H1 (cell line): ENCODE measurements around the gene TADA2B. TPM values are rescaled to one million over a fixed set of nuclear protein-coding genes. Genes with fewer than 3 reads are reported as not detected.

ENCODE experiments used
- CTCF ChIA-PET: fragments of 300-600 bp; sonication (Branson Sonifier 250); formaldehyde crosslinking; loops from one replicate; lab custom pipeline; 2021; ENCODE audit not compliant: partially characterized antibody; lab: Charles Lee
- POLR2A ChIA-PET: fragments of 300-600 bp; sonication (Branson Sonifier 250); formaldehyde crosslinking; loops from one replicate; lab custom pipeline; 2021; ENCODE audit warnings: inconsistent platforms; ENCODE audit not compliant: partially characterized antibody; lab: Charles Lee
- DNase-seq, 2 experiments: peaks; one replicate each; pipeline versions ENCODE4 v3.0.0 to v3.0.0-alpha.2; 2010 to 2022; ENCODE audit warnings: low spot score in 2 of 2, low read depth in 1 of 2, mixed read lengths in 1 of 2
- FAIRE-seq: peaks from 2 replicates; lab custom pipeline; 2011; peaks lifted over from hg19 to GRCh38; lab: Jason Lieb, UNC
- H2AFZ ChIP-seq: 2 replicates; pipeline ENCODE4 v1.8.1; 2012; ENCODE audit warnings: low read length, inconsistent platforms
- H2AK5ac ChIP-seq: 2 replicates; pipeline ENCODE4 v1.6.1; 2013; ENCODE audit warnings: low read depth, low read length
- H2BK120ac ChIP-seq: replicated peaks from 2 replicates; pipeline ENCODE3; 2013; ENCODE audit warnings: low read depth, low read length, inconsistent platforms
- H2BK12ac ChIP-seq: 2 replicates; pipeline ENCODE4 v1.6.1; 2013; ENCODE audit warnings: low read depth, low read length
- H2BK15ac ChIP-seq: 2 replicates; pipeline ENCODE4 v1.6.1; 2013; ENCODE audit warnings: low read length
- H2BK20ac ChIP-seq: 2 replicates; pipeline ENCODE4 v1.6.1; 2013; ENCODE audit warnings: low read length
- H2BK5ac ChIP-seq: 2 replicates; pipeline ENCODE4 v1.6.1; 2013; ENCODE audit warnings: low read depth, low read length
- H3K14ac ChIP-seq: 2 replicates; pipeline ENCODE4 v1.6.1; 2013; ENCODE audit warnings: inconsistent platforms; ENCODE audit not compliant: insufficient read length
- H3K18ac ChIP-seq: 2 replicates; pipeline ENCODE4 v1.6.1; 2013; ENCODE audit warnings: low read length; ENCODE audit errors: extremely low read depth
- H3K23ac ChIP-seq: 2 replicates; pipeline ENCODE4 v1.6.1; 2013; ENCODE audit warnings: inconsistent platforms; ENCODE audit not compliant: insufficient read length
- H3K23me2 ChIP-seq: 2 replicates; pipeline ENCODE4 v1.6.1; 2013; ENCODE audit warnings: low read depth, low read length
- H3K27ac ChIP-seq: 2 replicates; pipeline ENCODE4 v1.6.1; 2011; ENCODE audit warnings: low read depth, low read length, inconsistent platforms
- H3K27me3 ChIP-seq, 4 experiments: replicated peaks in 1 of 4; 1 replicate in 1 of 4; 2 replicates in 3 of 4; pipeline versions ENCODE4 v1.6.1 to v1.8.1; 2011 to 2013; ENCODE audit warnings: low read length in 3 of 4, mild to moderate bottlenecking in 3 of 4, inconsistent platforms in 2 of 4, mixed read lengths in 2 of 4, moderate library complexity in 1 of 4; ENCODE audit not compliant: control insufficient read depth in 3 of 4, insufficient read depth in 3 of 4; ENCODE audit errors: extremely low read depth in 1 of 4
- H3K36me3 ChIP-seq, 4 experiments: 2 replicates each; pipeline versions ENCODE4 v1.6.1 to v1.8.1; 2011 to 2013; ENCODE audit warnings: mild to moderate bottlenecking in 4 of 4, low read length in 3 of 4, moderate library complexity in 2 of 4, control low read depth in 1 of 4, inconsistent platforms in 1 of 4; ENCODE audit not compliant: insufficient read depth in 4 of 4, control insufficient read depth in 2 of 4
- H3K4ac ChIP-seq: replicated peaks from 2 replicates; pipeline ENCODE3; 2013; ENCODE audit warnings: low read length, low read depth, mixed read lengths, inconsistent platforms; ENCODE audit not compliant: insufficient read length
- H3K4me1 ChIP-seq, 4 experiments: replicated peaks in 1 of 4; 1 replicate in 1 of 4; 2 replicates in 3 of 4; pipeline versions ENCODE4 v1.6.1 to v1.8.1; 2011 to 2013; ENCODE audit warnings: low read length in 3 of 4, inconsistent platforms in 2 of 4, mixed read lengths in 1 of 4; ENCODE audit not compliant: insufficient read depth in 4 of 4, control insufficient read depth in 3 of 4
- H3K4me2 ChIP-seq, 2 experiments: 2 replicates each; pipeline versions ENCODE4 v1.6.1 to v1.8.1; 2011 to 2013; ENCODE audit warnings: low read depth in 2 of 2, low read length in 2 of 2, control low read depth in 1 of 2, inconsistent platforms in 1 of 2, mild to moderate bottlenecking in 1 of 2; ENCODE audit not compliant: insufficient read depth in 1 of 2
- H3K4me3 ChIP-seq, 4 experiments: fragments of 200-600, 300-600 bp in 1 of 4; sonication (generic), shearing (Covaris generic), sonication (Bioruptor Twin) in 1 of 4; 2 replicates each; pipeline versions ENCODE4 v1.5.1 to v1.8.1; 2011 to 2016; ENCODE audit warnings: low read length in 4 of 4, low read depth in 3 of 4, control low read depth in 2 of 4, inconsistent platforms in 2 of 4, mild to moderate bottlenecking in 2 of 4, mixed read lengths in 1 of 4, moderate library complexity in 1 of 4; ENCODE audit not compliant: insufficient read depth in 2 of 4; ENCODE audit errors: extremely low read depth in 1 of 4
- H3K56ac ChIP-seq: replicated peaks from 2 replicates; pipeline ENCODE3; 2013; ENCODE audit warnings: low read depth, mild to moderate bottlenecking, mixed read lengths, low read length, inconsistent platforms; ENCODE audit not compliant: insufficient read length
- H3K79me1 ChIP-seq: 2 replicates; pipeline ENCODE4 v1.6.1; 2013; ENCODE audit warnings: low read depth, low read length, control low read depth
- H3K79me2 ChIP-seq, 2 experiments: 2 replicates each; pipeline versions ENCODE4 v1.6.1 to v1.8.1; 2012 to 2013; ENCODE audit warnings: low read length in 2 of 2, mild to moderate bottlenecking in 2 of 2, inconsistent platforms in 1 of 2; ENCODE audit not compliant: insufficient read depth in 2 of 2, control insufficient read depth in 1 of 2
- H3K9ac ChIP-seq, 4 experiments: replicated peaks in 1 of 4; 1 replicate in 1 of 4; 2 replicates in 3 of 4; pipeline versions ENCODE4 v1.6.1 to v1.8.1; 2011 to 2013; ENCODE audit warnings: low read depth in 3 of 4, low read length in 3 of 4, control low read depth in 2 of 4, mild to moderate bottlenecking in 2 of 4, moderate library complexity in 2 of 4, inconsistent platforms in 1 of 4; ENCODE audit errors: extremely low read depth in 1 of 4
- H3K9me3 ChIP-seq, 2 experiments: 2 replicates each; pipeline versions ENCODE4 v1.6.1 to v1.8.1; 2012 to 2013; ENCODE audit warnings: mild to moderate bottlenecking in 2 of 2, moderate library complexity in 2 of 2, control low read depth in 1 of 2, inconsistent platforms in 1 of 2, low read depth in 1 of 2, low read length in 1 of 2, mixed read lengths in 1 of 2; ENCODE audit not compliant: insufficient read depth in 2 of 2
- H4K20me1 ChIP-seq, 2 experiments: replicated peaks in 1 of 2; 2 replicates each; pipeline versions ENCODE3 to v1.8.1; 2011 to 2013; ENCODE audit warnings: inconsistent platforms in 2 of 2, low read length in 2 of 2, mild to moderate bottlenecking in 1 of 2; ENCODE audit not compliant: insufficient read depth in 2 of 2, control insufficient read depth in 1 of 2
- H4K5ac ChIP-seq: 2 replicates; pipeline ENCODE4 v1.6.1; 2013; ENCODE audit warnings: low read length, low read depth, mixed read lengths, inconsistent platforms; ENCODE audit not compliant: insufficient read length
- H4K8ac ChIP-seq: 2 replicates; pipeline ENCODE4 v1.8.0; 2013; ENCODE audit warnings: mild to moderate bottlenecking, moderate library complexity, low read length, inconsistent platforms; ENCODE audit not compliant: insufficient read depth; ENCODE audit errors: extremely low read depth
- H4K91ac ChIP-seq: replicated peaks from 2 replicates; pipeline ENCODE3; 2013; ENCODE audit warnings: low read length, mixed read lengths, inconsistent platforms; ENCODE audit not compliant: insufficient read length
- CBX5 ChIP-seq: fragments of 300-800, 300-1000 bp; sonication (generic); IDR thresholded peaks from 2 replicates; pipeline ENCODE4 v1.7.1; 2016; ENCODE audit warnings: antibody characterized with exemption, low read length, low read depth
- CHD2 ChIP-seq: IDR thresholded peaks from 2 replicates; pipeline ENCODE4 v1.6.1; 2012; ENCODE audit warnings: low read length, improper control_type of control experiment
- EGR1 ChIP-seq: IDR thresholded peaks from 2 replicates; pipeline ENCODE4 v1.6.1; 2011; ENCODE audit warnings: low read depth, low read length, borderline replicate concordance
- EP300 ChIP-seq, 2 experiments: IDR thresholded peaks; 1 replicate in 1 of 2; 2 replicates in 1 of 2; pipeline ENCODE4 v1.6.1; 2011 to 2012; ENCODE audit warnings: low read depth in 2 of 2, low read length in 2 of 2, mild to moderate bottlenecking in 2 of 2, borderline replicate concordance in 1 of 2, inconsistent platforms in 1 of 2, moderate library complexity in 1 of 2
- KDM1A ChIP-seq: fragments of 200-600, 300-600 bp; sonication (generic); IDR thresholded peaks from 2 replicates; pipeline ENCODE4 v1.7.1; 2016; ENCODE audit warnings: mild to moderate bottlenecking, low read length, borderline replicate concordance
- MAFK ChIP-seq: IDR thresholded peaks from 2 replicates; pipeline ENCODE4 v1.6.1; 2012; ENCODE audit warnings: low read depth, mild to moderate bottlenecking, improper control_type of control experiment, low read length
- SIX5 ChIP-seq: IDR thresholded peaks from 2 replicates; pipeline ENCODE4 v1.6.1; 2011; ENCODE audit warnings: mild to moderate bottlenecking, low read depth, low read length
- WGBS, 2 experiments: shearing (Covaris generic) in 1 of 2; methylation state at CpG; one replicate each; pipeline versions ENCODE4 v1.1.6 to v1.1.7; 2013 to 2015; ENCODE audit warnings: low lambda C conversion rate in 2 of 2, mixed read lengths in 2 of 2, inconsistent platforms in 1 of 2, low coverage in 1 of 2, missing lambda C conversion rate in 1 of 2; ENCODE audit not compliant: insufficient replicate concordance in 2 of 2, insufficient coverage in 1 of 2, insufficient read length in 1 of 2; ENCODE audit errors: extremely low coverage in 1 of 2, missing lambda C conversion rate in 1 of 2; 5-methylcytosine and 5-hydroxymethylcytosine counted together
- polyA plus RNA-seq, 7 experiments: library from polyadenylated mRNA; depleted of rRNA in 3 of 7; stranded (reverse) in 5 of 7; unstranded in 2 of 7; fragments of >200 nt in 5 of 7; fragments of 200-250 nt in 2 of 7; gene quantifications; 1 replicate in 5 of 7; 2 replicates in 1 of 7; 4 replicates in 1 of 7; pipeline versions ENCODE4 v1.2.1 to v1.2.3, GENCODE V29; 2011 to 2013; ENCODE audit warnings: missing spikeins in 2 of 7, mixed read lengths in 2 of 7
- total RNA-seq: library from RNA; stranded (reverse); fragmentation: NEBNext Ultra II Directional; extraction: Animal tissue kit (Norgen Biotek cat#: 25700); gene quantifications from 2 replicates; pipeline ENCODE4 v1.2.1, GENCODE V29; 2021
- TF ChIP-seq, protein P1 (sequence below): IDR thresholded peaks from 2 replicates; pipeline ENCODE4 v1.6.1; 2012; ENCODE audit warnings: inconsistent platforms

TADA2B gene
- total and polyA plus RNA-seq, 2 of the 8 experiments (the other 6 are each of a cell fraction or from before 2014, with no cell fraction given), result 5.7 to 12.1 TPM

DNA sequence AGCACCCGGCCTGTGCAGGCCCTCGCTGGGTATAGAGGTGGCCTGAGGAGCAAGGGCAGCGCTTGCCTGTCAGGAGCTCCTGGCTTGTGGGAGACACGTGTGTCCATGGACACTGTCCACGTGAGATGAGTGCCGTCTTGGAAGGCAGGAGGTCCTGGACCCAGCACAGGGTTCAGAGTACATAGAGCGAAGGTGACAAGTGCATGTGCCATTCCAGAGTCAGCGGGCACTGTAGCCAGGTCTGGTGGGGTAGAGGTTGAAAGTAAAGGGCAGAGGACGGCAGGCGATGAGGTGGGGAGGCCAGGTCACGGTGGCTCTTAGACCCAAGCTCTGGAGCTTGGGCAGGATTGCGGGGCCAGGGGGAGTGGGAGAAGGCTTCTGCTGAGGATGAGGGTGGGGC is 28.4 kb upstream of the TADA2B start:
- FAIRE-seq, result no peak

More for the DNA sequence above, 28.4 kb upstream of the TADA2B start:
- H3K9me3 ChIP-seq, result no peaks in the 10 kb centered on the region
- peaks cover 5 to 45% (median 38%) of the 10 kb centered on the region in 4 experiments for H3K36me3 ChIP-seq
- H3K18ac ChIP-seq, result no peak overlapping the region
- H3K79me1 ChIP-seq, result peaks cover 7% of the 10 kb centered on the region; the same call in 1 of the 2 replicates
- H2AK5ac ChIP-seq, result no peak overlapping the region
- H2BK5ac ChIP-seq, result no peak overlapping the region
- ChIA-PET CTCF (interaction anchor here (1.1 kb wide), 1 partner anchor 27 kb away, joined by 3 read pairs; no protein-coding TSS in a partner anchor), POLR2A (interaction anchor here (0.8 to 1.3 kb wide), 3 partner anchors 20 to 40 kb away, joined by 3 read pairs; no protein-coding TSS in a partner anchor)
- H4K91ac ChIP-seq, result no peak overlapping the region
- 90% methylated on average over 11 of the region's 12 CpGs; no CpG with 5 or more reads in 1 of the 2 experiments for WGBS, 2 experiments
- H2BK12ac ChIP-seq, result no peak overlapping the region
- H2AFZ ChIP-seq, result no peak overlapping the region
- no peak overlapping the region for H3K4me3 ChIP-seq
- no peak overlapping the region for H4K5ac ChIP-seq
- no peak overlapping the region for H2BK15ac ChIP-seq
- TF ChIP-seq, protein P1, sequence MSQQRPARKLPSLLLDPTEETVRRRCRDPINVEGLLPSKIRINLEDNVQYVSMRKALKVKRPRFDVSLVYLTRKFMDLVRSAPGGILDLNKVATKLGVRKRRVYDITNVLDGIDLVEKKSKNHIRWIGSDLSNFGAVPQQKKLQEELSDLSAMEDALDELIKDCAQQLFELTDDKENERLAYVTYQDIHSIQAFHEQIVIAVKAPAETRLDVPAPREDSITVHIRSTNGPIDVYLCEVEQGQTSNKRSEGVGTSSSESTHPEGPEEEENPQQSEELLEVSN, result no peak
- no peak for TF ChIP-seq CHD2
- TF ChIP-seq KDM1A, result no peak
- TF ChIP-seq MAFK, result no peak
- no peak for TF ChIP-seq SIX5
- no peak for TF ChIP-seq EGR1
- TF ChIP-seq EP300 (IDR thresholded peaks at IDR 0.05; ENCODE audit: borderline replicate concordance in 1 of 2, low read depth in 2 of 2, low read length in 2 of 2), result no peak
- TF ChIP-seq CBX5, result no peak
- no peak overlapping the region for H3K23ac ChIP-seq
- H3K4me1 ChIP-seq, result no peaks in the 10 kb centered on the region; a peak in 1 of 7 replicates
- no peak overlapping the region for H3K27ac ChIP-seq
- H3K79me2 ChIP-seq, result no peaks in the 10 kb centered on the region; a peak in 1 of 4 replicates
- no peak overlapping the region for H3K9ac ChIP-seq
- DNase-seq, result no peak
- H2BK120ac ChIP-seq, result no peak overlapping the region
- H3K4me2 ChIP-seq, result no peak overlapping the region
- no peak overlapping the region for H3K14ac ChIP-seq
- peaks cover 8 to 21% of the 10 kb centered on the region in 2 experiments for H4K20me1 ChIP-seq
- H2BK20ac ChIP-seq, result no peak overlapping the region
- no peak overlapping the region for H3K56ac ChIP-seq
- no peak overlapping the region for H3K4ac ChIP-seq
- H4K8ac ChIP-seq, result no peak overlapping the region
- no peaks in the 10 kb centered on the region for H3K27me3 ChIP-seq
- no peaks in the 10 kb centered on the region for H3K23me2 ChIP-seq
